22Rv1 (cell line): Measurements from ENCODE around the gene CASKIN2.

ENCODE experiments used
- H3K27ac ChIP-seq: fragments of 450-650 bp; 2 replicates; pipeline ENCODE4 v1.5.1; 2017
- CTCF ChIP-seq: fragments of 450-650 bp; IDR thresholded peaks from 2 replicates; pipeline ENCODE4 v1.5.1; 2017; ENCODE audit warnings: mild to moderate bottlenecking
- ZFX ChIP-seq: fragments of 450-650 bp; IDR thresholded peaks from 2 replicates; pipeline ENCODE4 v1.6.1; 2017; ENCODE audit warnings: antibody characterized with exemption, borderline replicate concordance

The CASKIN2 gene

GRCh38 chr17:75535871-75536270, 20.5 kb upstream of the CASKIN2 start:
- H3K27ac ChIP-seq = no peak overlapping the region
- no peak for TF ChIP-seq CTCF
- TF ChIP-seq ZFX = no peak

- no peak overlapping the region for H3K27ac ChIP-seq
- TF ChIP-seq CTCF (no peak), ZFX (no peak)
Observed at GRCh38 chr17:75535119-75535537, 19.8 kb upstream of the CASKIN2 start.

GRCh38 chr17:75531721-75532072, 16.4 kb upstream of the CASKIN2 start:
- H3K27ac ChIP-seq = no peak overlapping the region
- TF ChIP-seq ZFX = no peak

- TF ChIP-seq CTCF (no peak), ZFX (no peak)
- H3K27ac ChIP-seq = no peak overlapping the region
Observed at GRCh38 chr17:75530837-75531720, 15.7 kb upstream of the CASKIN2 start.

GRCh38 chr17:75526555-75527270, 11.4 kb upstream of the CASKIN2 start:
- no peak for TF ChIP-seq CTCF
- no peak for TF ChIP-seq ZFX

GRCh38 chr17:75525806-75526554, 10.6 kb upstream of the CASKIN2 start:
- peak overlapping the region; percentile 97 for H3K27ac ChIP-seq
- TF ChIP-seq ZFX = no peak
- TF ChIP-seq CTCF = no peak

More at GRCh38 chr17:75526555-75527270, 11.4 kb upstream of the CASKIN2 start:
- H3K27ac ChIP-seq = peak overlapping the region; percentile 97

- no peak for TF ChIP-seq ZFX
- peak; percentile 76 for TF ChIP-seq CTCF
- peak within 1 kb of the TSS; percentile 97 for H3K27ac ChIP-seq
Observed at GRCh38 chr17:75524970-75525805, 9.9 kb upstream of the CASKIN2 start, which contains the start of gene LLGL2. Gene LLGL2 (plus strand): TSS chr17:75525697. CDS start chr17:75543427, 17,730 bp downstream.
